22Rv1 (cell line): ENCODE results near the gene FZD8.

Experiments used
- ZFX ChIP-seq: fragments of 450-650 bp; IDR thresholded peaks from 2 replicates; pipeline ENCODE4 v1.6.1; 2017; ENCODE audit warnings: antibody characterized with exemption, borderline replicate concordance
- TF ChIP-seq, protein P1 (sequence below): fragments of 450-650 bp; IDR thresholded peaks from 2 replicates; pipeline ENCODE4 v1.5.1; 2017; ENCODE audit warnings: mild to moderate bottlenecking

DNA sequence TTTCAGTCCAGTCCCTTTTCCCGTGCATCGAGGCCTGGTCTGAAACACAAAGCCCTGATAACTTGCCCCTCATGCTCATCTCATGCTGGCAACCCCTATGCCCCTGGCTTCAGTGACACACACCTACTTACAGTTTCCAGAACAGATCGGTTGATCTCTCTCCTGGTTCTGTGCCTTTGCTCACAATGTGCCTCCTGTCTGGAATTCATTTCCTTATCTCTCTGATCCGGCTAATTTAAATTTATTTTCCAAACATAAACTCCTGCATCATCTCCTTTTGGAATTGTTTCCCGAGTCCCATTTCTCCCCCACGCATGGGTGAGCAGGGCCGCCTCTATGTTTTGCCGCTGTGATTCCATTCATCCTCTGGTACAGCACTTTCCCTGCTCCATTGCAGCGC lies 25.9 kb upstream of the FZD8 start:
- TF ChIP-seq, protein P1, sequence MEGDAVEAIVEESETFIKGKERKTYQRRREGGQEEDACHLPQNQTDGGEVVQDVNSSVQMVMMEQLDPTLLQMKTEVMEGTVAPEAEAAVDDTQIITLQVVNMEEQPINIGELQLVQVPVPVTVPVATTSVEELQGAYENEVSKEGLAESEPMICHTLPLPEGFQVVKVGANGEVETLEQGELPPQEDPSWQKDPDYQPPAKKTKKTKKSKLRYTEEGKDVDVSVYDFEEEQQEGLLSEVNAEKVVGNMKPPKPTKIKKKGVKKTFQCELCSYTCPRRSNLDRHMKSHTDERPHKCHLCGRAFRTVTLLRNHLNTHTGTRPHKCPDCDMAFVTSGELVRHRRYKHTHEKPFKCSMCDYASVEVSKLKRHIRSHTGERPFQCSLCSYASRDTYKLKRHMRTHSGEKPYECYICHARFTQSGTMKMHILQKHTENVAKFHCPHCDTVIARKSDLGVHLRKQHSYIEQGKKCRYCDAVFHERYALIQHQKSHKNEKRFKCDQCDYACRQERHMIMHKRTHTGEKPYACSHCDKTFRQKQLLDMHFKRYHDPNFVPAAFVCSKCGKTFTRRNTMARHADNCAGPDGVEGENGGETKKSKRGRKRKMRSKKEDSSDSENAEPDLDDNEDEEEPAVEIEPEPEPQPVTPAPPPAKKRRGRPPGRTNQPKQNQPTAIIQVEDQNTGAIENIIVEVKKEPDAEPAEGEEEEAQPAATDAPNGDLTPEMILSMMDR, result no peak
- TF ChIP-seq ZFX, result no peak
